Measurements from ENCODE around the gene ACSS2. TPM values are rescaled to one million over a fixed set of nuclear protein-coding genes. Genes with fewer than 3 reads are reported as not detected.

ACSS2 gene
- total and polyA plus RNA-seq, 2 of the 8 experiments (the other 6 are each of a cell fraction or from before 2014, with no cell fraction given) = 17.7 to 24.2 TPM

- no peak overlapping the region for H3K18ac ChIP-seq (ENCODE audit: extremely low read depth, low read length)
- no peak overlapping the region for H2BK120ac ChIP-seq (replicated peaks; ENCODE audit: low read depth, low read length)
- H4K91ac ChIP-seq (replicated peaks; ENCODE audit: insufficient read length, low read length) = no peak overlapping the region
- POLR2A ChIA-PET (ENCODE audit: partially characterized antibody) = interaction anchor here (1.7 to 3.3 kb wide), 3 partner anchors 11 to 81 kb away, joined by 4 to 16 read pairs (median 9); partner anchors contain the start of gene GGT7
- H3K4me1 ChIP-seq (replicated peaks in 1 of 4; ENCODE audit: control insufficient read depth in 3 of 4, insufficient read depth in 4 of 4, low read length in 3 of 4) = peaks cover 0 to 12% (median under 1%) of the 10 kb centered on the region in 4 experiments; a peak in 3 of 7 replicates
- no peak overlapping the region; a peak in 1 of 4 replicates for H3K4me2 ChIP-seq (ENCODE audit: insufficient read depth in 1 of 2, low read depth in 2 of 2, low read length in 2 of 2)
- no peak overlapping the region for H3K56ac ChIP-seq (replicated peaks; ENCODE audit: insufficient read length, low read depth, low read length)
- no peak overlapping the region for H2AFZ ChIP-seq (ENCODE audit: low read length)
- H2BK15ac ChIP-seq (ENCODE audit: low read length) = no peak overlapping the region
- peaks cover 0 to 1% of the 10 kb centered on the region in 2 experiments for H4K20me1 ChIP-seq (replicated peaks in 1 of 2; ENCODE audit: control insufficient read depth in 1 of 2, insufficient read depth in 2 of 2, low read length in 2 of 2)
- FAIRE-seq = no peak
- H3K79me2 ChIP-seq (ENCODE audit: control insufficient read depth in 1 of 2, insufficient read depth in 2 of 2, low read length in 2 of 2) = no peaks in the 10 kb centered on the region
- H3K14ac ChIP-seq (ENCODE audit: insufficient read length) = no peak overlapping the region
- no peak overlapping the region for H3K9ac ChIP-seq (replicated peaks in 1 of 4; ENCODE audit: extremely low read depth in 1 of 4, low read depth in 3 of 4, low read length in 3 of 4)
- peaks cover 0 to 5% (median 1%) of the 10 kb centered on the region in 4 experiments; a peak in 3 of 7 replicates for H3K27me3 ChIP-seq (replicated peaks in 1 of 4; ENCODE audit: control insufficient read depth in 3 of 4, extremely low read depth in 1 of 4, insufficient read depth in 3 of 4, low read length in 3 of 4)
- H2AK5ac ChIP-seq (ENCODE audit: low read depth, low read length) = no peak overlapping the region
- peaks cover 4% of the 10 kb centered on the region; the same call in 1 of the 2 replicates for H3K23me2 ChIP-seq (ENCODE audit: low read depth, low read length)
- no peaks in the 10 kb centered on the region for H3K79me1 ChIP-seq (ENCODE audit: low read depth, low read length)
- H2BK20ac ChIP-seq (ENCODE audit: low read length) = no peak overlapping the region
- H3K36me3 ChIP-seq (ENCODE audit: control insufficient read depth in 2 of 4, insufficient read depth in 4 of 4, low read length in 3 of 4) = peaks cover 0 to 6% (median 1%) of the 10 kb centered on the region in 4 experiments; a peak in 1 of 8 replicates
- H3K4ac ChIP-seq (replicated peaks; ENCODE audit: insufficient read length, low read depth, low read length) = no peak overlapping the region
- H2BK5ac ChIP-seq (ENCODE audit: low read depth, low read length) = no peak overlapping the region
- no peak overlapping the region for H3K27ac ChIP-seq (ENCODE audit: low read depth, low read length)
- H2BK12ac ChIP-seq (ENCODE audit: low read depth, low read length) = no peak overlapping the region
- no peak overlapping the region for H4K8ac ChIP-seq (ENCODE audit: extremely low read depth, insufficient read depth, low read length)
- H3K23ac ChIP-seq (ENCODE audit: insufficient read length) = no peak overlapping the region
- no peaks in the 10 kb centered on the region for H3K9me3 ChIP-seq (ENCODE audit: insufficient read depth in 2 of 2, low read depth in 1 of 2, low read length in 1 of 2)
- CTCF ChIA-PET (ENCODE audit: partially characterized antibody) = interaction anchor here (3.7 kb wide), 1 partner anchor 79 kb away, joined by 18 read pairs; no protein-coding TSS in a partner anchor
- 93% methylated on average over 7 of the region's 7 CpGs; no CpG with 5 or more reads in 1 of the 2 experiments for WGBS, 2 experiments (ENCODE audit: extremely low coverage in 1 of 2, insufficient coverage in 1 of 2, insufficient read length in 1 of 2, insufficient replicate concordance in 2 of 2, low coverage in 1 of 2, low lambda C conversion rate in 2 of 2, missing lambda C conversion rate in 1 of 2)
- DNase-seq (ENCODE audit: low read depth in 1 of 2, low spot score in 2 of 2) = no peak
- no peak overlapping the region for H3K4me3 ChIP-seq (ENCODE audit: extremely low read depth in 1 of 4, insufficient read depth in 2 of 4, low read depth in 3 of 4, low read length in 4 of 4)
- H4K5ac ChIP-seq (ENCODE audit: insufficient read length, low read depth, low read length) = no peak overlapping the region
- no peak for TF ChIP-seq BCL11A (IDR thresholded peaks at IDR 0.05; ENCODE audit: low read depth in 2 of 2, low read length in 2 of 2)
- no peak for TF ChIP-seq KDM4A (IDR thresholded peaks at IDR 0.05; ENCODE audit: low read depth, low read length, severe bottlenecking)
- no peak for TF ChIP-seq SP2 (IDR thresholded peaks at IDR 0.05; ENCODE audit: low read length)
- TF ChIP-seq CHD1 (IDR thresholded peaks at IDR 0.05; ENCODE audit: low read depth, low read length) = no peak
- no peak for TF ChIP-seq SUZ12 (IDR thresholded peaks at IDR 0.05; ENCODE audit: low read length)
- no peak for TF ChIP-seq RAD21 (IDR thresholded peaks at IDR 0.05 in 1 of 2, conservative IDR thresholded peaks at IDR 0.05 in 1 of 2; ENCODE audit: low read depth in 2 of 2, low read length in 2 of 2)
- TF ChIP-seq RNF2 (IDR thresholded peaks at IDR 0.05; ENCODE audit: borderline replicate concordance, low read depth, low read length, missing control alignments, poor library complexity, severe bottlenecking) = no peak
- no peak for TF ChIP-seq SRF (IDR thresholded peaks at IDR 0.05; ENCODE audit: low read depth, low read length)
- TF ChIP-seq POLR2AphosphoS5 (IDR thresholded peaks at IDR 0.05; ENCODE audit: low read depth, low read length) = no peak
- no peak for TF ChIP-seq CREB1 (IDR thresholded peaks at IDR 0.05)
- no peak for TF ChIP-seq CHD2 (IDR thresholded peaks at IDR 0.05; ENCODE audit: low read length)
- TF ChIP-seq BACH1 (IDR thresholded peaks at IDR 0.05; ENCODE audit: low read length) = no peak
- TF ChIP-seq TBP (IDR thresholded peaks at IDR 0.05; ENCODE audit: low read depth, low read length) = no peak
- no peak for TF ChIP-seq TAF7 (optimal IDR thresholded peaks at IDR 0.05; ENCODE audit: borderline replicate concordance, low read depth, low read length)
- no peak for TF ChIP-seq YY1 (IDR thresholded peaks at IDR 0.05; ENCODE audit: low read depth, low read length)
Observed at GRCh38 chr20:34953960-34954359, 77.5 kb downstream of the ACSS2 start.
